Adrenal gland (tissue), 12 donors: Measurements from ENCODE around the gene ZNF488. TPM values are rescaled to one million over a fixed set of nuclear protein-coding genes. Genes with fewer than 3 reads are reported as not detected.

Experiments
- DNase-seq, 7 donors: peaks; one replicate each; pipeline ENCODE4 v3.0.0-alpha.2; 2019 to 2020
- H3K27ac ChIP-seq, 5 donors: fragments of 200-600 bp; sonication (generic) in 4 of 5; 1 replicate in 3 of 5; 2 replicates in 2 of 5; pipeline versions ENCODE4 v1.5.1 to v1.8.0; 2016 to 2020; ENCODE audit warnings: mild to moderate bottlenecking in 1 of 5
- H3K27me3 ChIP-seq: fragments of 200-600 bp; 2 replicates; pipeline ENCODE4 v1.8.0; 2021
- H3K36me3 ChIP-seq, 2 donors: fragments of 200-600 bp; replicated peaks in 1 of 2; 1 replicate in 1 of 2; 2 replicates in 1 of 2; pipeline versions ENCODE4 v1.5.1 to v1.8.0; 2018 to 2022
- H3K4me1 ChIP-seq, 2 donors: fragments of 200-600 bp; replicated peaks in 1 of 2; 1 replicate in 1 of 2; 2 replicates in 1 of 2; pipeline versions ENCODE4 v1.5.1 to v1.8.0; 2018 to 2021
- H3K4me3 ChIP-seq, 4 donors: fragments of 200-600 bp; sonication (generic) in 3 of 4; one replicate each; pipeline ENCODE4 v1.5.1; 2016 to 2018
- H3K9me3 ChIP-seq, 3 donors: fragments of 200-600 bp; sonication (generic) in 1 of 3; replicated peaks in 1 of 3; 1 replicate in 2 of 3; 2 replicates in 1 of 3; pipeline versions ENCODE4 v1.5.1 to v1.8.0; 2016 to 2021
- CTCF ChIP-seq, 6 experiments: fragments of 450-650 bp in 4 of 6; fragments of 200-600 bp in 2 of 6; sonication (generic) in 1 of 6; IDR thresholded peaks; 1 replicate in 5 of 6; 2 replicates in 1 of 6; pipeline versions ENCODE4 v1.5.1 to v1.8.0; 2016 to 2021; ENCODE audit warnings: antibody characterized with exemption in 6 of 6, mild to moderate bottlenecking in 2 of 6, moderate library complexity in 1 of 6
- POLR2A ChIP-seq, 2 donors: fragments of 450-650 bp; IDR thresholded peaks; one replicate each; pipeline ENCODE4 v1.6.1; 2017; ENCODE audit warnings: antibody characterized with exemption in 2 of 2, mild to moderate bottlenecking in 2 of 2, moderate library complexity in 1 of 2
- WGBS, 4 donors: extraction: QIAGEN DNeasy Blood & Tissue Kit in 2 of 4; methylation state at CpG; one replicate each; pipeline versions ENCODE4 v1.1.5 to v1.1.7; 2013 to 2017; 5-methylcytosine and 5-hydroxymethylcytosine counted together
- intact Hi-C, 2 donors: fragments of 100-400 bp; cut with DNase I; formaldehyde crosslinking; loops; one replicate each; pipeline versions ENCODE4 v1.14.1 to v1.15.0; 2022 to 2023
- polyA plus RNA-seq, 3 donors: library from polyadenylated mRNA; stranded (reverse); fragments of 200-250 nt in 2 of 3; fragments of 350-450 nt in 1 of 3; fragmentation: Illumina TruSeq in 1 of 3; extraction: RNeasy Lipid Tissue Mini Kit (QIAGEN cat#74804) in 1 of 3; gene quantifications; one replicate each; pipeline ENCODE4 v1.2.3, GENCODE V29; 2013 to 2014
- total RNA-seq, 9 donors: library from RNA; depleted of rRNA in 4 of 9; stranded (reverse); fragments of >200 nt in 4 of 9; fragments of 120-200 nt in 1 of 9; fragmentation: NEBNext Ultra II Directional in 1 of 9; extraction: Animal tissue kit (Norgen Biotek cat#: 25700) in 1 of 9; gene quantifications; one replicate each; pipeline versions ENCODE4 v1.1.0 to v1.2.4, GENCODE V29; 2013 to 2023
- donor health status: healthy with polysubstance abuse.
- donor health status: Bipolar disorder and iron deficiency.
- donor health status: DM: yes; HTN: yes; CAD: no.
- donor health status: DM: no; HTN: no; CAD: no.
- donor health status: DM: no; HTN: no; CAD: no.
- donor health status: DM: yes; HTN: yes; CAD: no.

The ZNF488 gene
- total and polyA plus RNA-seq, 12 donors, result 0.03 to 0.20 (median 0.11) TPM; not detected in 3

GRCh38 chr10:47329855-47330254, 54.2 kb downstream of the ZNF488 start:
- 86 to 95% (median 92%) methylated on average over 4 of the region's 4 CpGs for WGBS, 4 donors
- Histone ChIP-seq H3K4me1 (peaks cover 0 to 4% of the 10 kb centered on the region in 2 donors), H3K27me3 (no peaks in the 10 kb centered on the region), H3K27ac (no peak overlapping the region), H3K9me3 (no peaks in the 10 kb centered on the region), H3K36me3 (no peaks in the 10 kb centered on the region), H3K4me3 (no peak overlapping the region)
- intact Hi-C loops, result no loop called here
- TF ChIP-seq POLR2A (IDR thresholded peaks at IDR 0.05) (no peak), CTCF (IDR thresholded peaks at IDR 0.05) (no peak)
- no peak for DNase-seq

DNA sequence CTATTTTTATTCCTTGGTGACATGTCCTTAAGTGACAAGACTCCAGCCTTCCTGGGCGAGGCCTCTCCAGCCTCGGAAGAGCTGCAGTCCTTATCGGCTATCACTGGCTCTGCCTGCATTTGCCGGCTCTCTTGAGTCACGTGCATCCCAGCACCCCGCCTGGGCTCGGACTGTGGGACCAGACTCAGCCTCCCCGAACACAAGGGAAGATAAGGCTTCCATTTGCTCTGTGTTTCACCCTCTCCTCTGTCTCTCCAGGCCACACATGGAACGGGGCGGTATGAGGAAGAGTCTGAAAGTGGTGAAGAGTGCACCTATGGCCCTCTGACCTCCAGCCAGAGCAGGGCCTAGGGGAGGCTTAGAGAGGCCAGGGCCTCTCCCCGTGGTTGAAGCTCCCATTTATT, 57.2 kb downstream of the ZNF488 start:
- DNase-seq, result no peak
- H3K4me1 ChIP-seq, result peaks cover 0 to 15% of the 10 kb centered on the region in 2 donors
- no peak overlapping the region for H3K27ac ChIP-seq
- intact Hi-C loops, result no loop called here
- TF ChIP-seq POLR2A (IDR thresholded peaks at IDR 0.05) (no peak), CTCF (IDR thresholded peaks at IDR 0.05) (no peak)
- H3K36me3 ChIP-seq, result no peaks in the 10 kb centered on the region
- no peaks in the 10 kb centered on the region for H3K9me3 ChIP-seq
- WGBS, 4 donors, result 86 to 92% (median 89%) methylated on average over 7 to 11 of the region's 11 CpGs
- no peaks in the 10 kb centered on the region for H3K27me3 ChIP-seq
- no peak overlapping the region for H3K4me3 ChIP-seq

GRCh38 chr10:47326306-47326926, 57.7 kb downstream of the ZNF488 start:
- intact Hi-C loops, result no loop called here
- Histone ChIP-seq H3K27me3 (no peaks in the 10 kb centered on the region), H3K9me3 (no peaks in the 10 kb centered on the region), H3K4me1 (peaks cover 0 to 14% of the 10 kb centered on the region in 2 donors), H3K4me3 (no peak overlapping the region), H3K36me3 (no peaks in the 10 kb centered on the region), H3K27ac (no peak overlapping the region)
- WGBS, 4 donors, result 80 to 86% (median 82%) methylated on average over 3 to 5 of the region's 5 CpGs
- DNase-seq, result no peak
- TF ChIP-seq CTCF (IDR thresholded peaks at IDR 0.05) (no peak), POLR2A (IDR thresholded peaks at IDR 0.05) (no peak)

DNA sequence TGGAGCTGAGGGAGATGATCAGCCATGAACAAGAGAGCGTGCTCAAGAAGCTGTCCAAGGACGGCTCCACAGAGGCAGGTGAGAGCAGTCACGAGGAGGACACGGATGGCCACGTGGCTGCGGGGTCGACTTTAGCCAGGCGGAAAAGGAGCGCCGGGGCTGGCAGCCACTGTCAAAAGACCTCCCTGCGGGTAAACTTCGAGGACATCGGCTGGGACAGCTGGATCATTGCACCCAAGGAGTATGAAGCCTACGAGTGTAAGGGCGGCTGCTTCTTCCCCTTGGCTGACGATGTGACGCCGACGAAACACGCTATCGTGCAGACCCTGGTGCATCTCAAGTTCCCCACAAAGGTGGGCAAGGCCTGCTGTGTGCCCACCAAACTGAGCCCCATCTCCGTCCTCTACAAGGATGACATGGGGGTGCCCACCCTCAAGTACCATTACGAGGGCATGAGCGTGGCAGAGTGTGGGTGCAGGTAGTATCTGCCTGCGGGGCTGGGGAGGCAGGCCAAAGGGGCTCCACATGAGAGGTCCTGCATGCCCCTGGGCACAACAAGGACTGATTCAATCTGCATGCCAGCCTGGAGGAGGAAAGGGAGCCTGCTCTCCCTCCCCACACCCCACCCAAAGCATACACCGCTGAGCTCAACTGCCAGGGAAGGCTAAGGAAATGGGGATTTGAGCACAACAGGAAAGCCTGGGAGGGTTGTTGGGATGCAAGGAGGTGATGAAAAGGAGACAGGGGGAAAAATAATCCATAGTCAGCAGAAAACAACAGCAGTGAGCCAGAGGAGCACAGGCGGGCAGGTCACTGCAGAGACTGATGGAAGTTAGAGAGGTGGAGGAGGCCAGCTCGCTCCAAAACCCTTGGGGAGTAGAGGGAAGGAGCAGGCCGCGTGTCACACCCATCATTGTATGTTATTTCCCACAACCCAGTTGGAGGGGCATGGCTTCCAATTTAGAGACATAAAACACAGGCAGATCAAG, 58.5 kb downstream of the ZNF488 start:
- H3K27me3 ChIP-seq, result no peaks in the 10 kb centered on the region
- intact Hi-C loops, result no loop called here
- H3K4me1 ChIP-seq, result peaks cover 0 to 14% of the 10 kb centered on the region in 2 donors
- H3K4me3 ChIP-seq, result no peak overlapping the region
- no peak for TF ChIP-seq CTCF (IDR thresholded peaks at IDR 0.05)
- TF ChIP-seq POLR2A (IDR thresholded peaks at IDR 0.05), result no peak
- no peaks in the 10 kb centered on the region for H3K36me3 ChIP-seq
- H3K27ac ChIP-seq, result no peak overlapping the region
- no peak for DNase-seq
- 94 to 96% (median 96%) methylated on average over 28 to 30 of the region's 30 CpGs for WGBS, 4 donors
- no peaks in the 10 kb centered on the region for H3K9me3 ChIP-seq
